IMR-90 (cell line): ENCODE results near the gene PPP3CB. TPM values are rescaled to one million over a fixed set of nuclear protein-coding genes. Genes with fewer than 3 reads are reported as not detected.

Source experiments
- ATAC-seq: fragments of 200-7000 bp; cut with Tn5 transposase; 2 replicates; pipeline ENCODE4 v1.9.1; 2020; ENCODE audit warnings: low read depth, mild to moderate bottlenecking, moderate library complexity
- BruUV-seq: library from RNA; stranded (reverse); fragments of 400-500 nt; replicated peaks from 2 replicates; lab custom pipeline; 2021; lab: Mats Ljungman, UMichigan
- CTCF ChIA-PET: fragments of 300-600 bp; formaldehyde crosslinking; extraction: SDS; loops from one replicate; lab custom pipeline; 2021; ENCODE audit warnings: antibody characterized with exemption; lab: Yijun Ruan, JAX
- POLR2A ChIA-PET: fragments of 300-600 bp; sonication (Branson Sonifier 250); formaldehyde crosslinking; loops from one replicate; lab custom pipeline; 2022; ENCODE audit warnings: antibody characterized with exemption; ENCODE audit not compliant: unreplicated experiment; lab: Charles Lee
- DNase-seq: peaks from one replicate; pipeline ENCODE4 v3.0.0; 2013
- H2AFZ ChIP-seq: replicated peaks from 2 replicates; pipeline ENCODE3; 2013; ENCODE audit warnings: low read length, mild to moderate bottlenecking; ENCODE audit not compliant: poor library complexity
- H2AK5ac ChIP-seq: 2 replicates; pipeline ENCODE4 v1.6.1; 2013; ENCODE audit warnings: low read depth, low read length, inconsistent platforms
- H2AK9ac ChIP-seq: replicated peaks from 2 replicates; pipeline ENCODE3; 2013; ENCODE audit warnings: mild to moderate bottlenecking, low read depth, low read length, moderate library complexity; ENCODE audit not compliant: poor library complexity
- H2BK120ac ChIP-seq: 2 replicates; pipeline ENCODE4 v1.6.1; 2013; ENCODE audit warnings: low read depth, low read length, inconsistent platforms
- H2BK15ac ChIP-seq: 3 replicates; pipeline ENCODE4 v1.6.1; 2013; ENCODE audit warnings: low read depth, low read length, inconsistent platforms
- H2BK20ac ChIP-seq: 2 replicates; pipeline ENCODE4 v1.6.1; 2013; ENCODE audit warnings: low read depth, mild to moderate bottlenecking, inconsistent platforms, low read length, moderate library complexity
- H2BK5ac ChIP-seq: 2 replicates; pipeline ENCODE4 v1.6.1; 2013; ENCODE audit warnings: mild to moderate bottlenecking, low read depth, low read length, inconsistent platforms; ENCODE audit not compliant: poor library complexity, severe bottlenecking
- H3K14ac ChIP-seq: replicated peaks from 2 replicates; pipeline ENCODE4 v1.6.1; 2013; ENCODE audit warnings: low read depth, low read length, inconsistent platforms
- H3K18ac ChIP-seq: 2 replicates; pipeline ENCODE4 v1.6.1; 2013; ENCODE audit warnings: low read depth, low read length, control low read depth
- H3K23ac ChIP-seq: 2 replicates; pipeline ENCODE4 v1.6.1; 2013; ENCODE audit warnings: low read depth, low read length, inconsistent platforms
- H3K27ac ChIP-seq: 2 replicates; pipeline ENCODE4 v1.5.1; 2013; ENCODE audit warnings: mild to moderate bottlenecking, control low read depth, low read length; ENCODE audit not compliant: insufficient read depth
- H3K27me3 ChIP-seq: 2 replicates; pipeline ENCODE4 v1.6.1; 2013; ENCODE audit warnings: low read length; ENCODE audit not compliant: control insufficient read depth, insufficient read depth
- H3K36me3 ChIP-seq: 2 replicates; pipeline ENCODE4 v1.6.1; 2013; ENCODE audit warnings: low read length, mixed read lengths; ENCODE audit not compliant: control insufficient read depth, insufficient read depth
- H3K4ac ChIP-seq: 2 replicates; pipeline ENCODE4 v1.6.1; 2013; ENCODE audit warnings: low read depth, low read length, inconsistent platforms
- H3K4me1 ChIP-seq: 2 replicates; pipeline ENCODE4 v1.6.1; 2013; ENCODE audit warnings: low read length, mixed read lengths; ENCODE audit not compliant: control insufficient read depth, insufficient read depth
- H3K4me2 ChIP-seq: 2 replicates; pipeline ENCODE4 v1.6.1; 2013; ENCODE audit warnings: low read depth, mild to moderate bottlenecking, control low read depth, low read length, moderate library complexity
- H3K4me3 ChIP-seq: 2 replicates; pipeline ENCODE4 v1.5.1; 2013; ENCODE audit warnings: low read depth, mild to moderate bottlenecking, control low read depth, low read length, moderate library complexity; ENCODE audit not compliant: insufficient read depth
- H3K56ac ChIP-seq: 2 replicates; pipeline ENCODE4 v1.6.1; 2013; ENCODE audit warnings: low read length, inconsistent platforms; ENCODE audit not compliant: insufficient read depth; ENCODE audit errors: extremely low read depth
- H3K79me1 ChIP-seq, 2 experiments: 2 replicates each; pipeline ENCODE4 v1.6.1; 2013; ENCODE audit warnings: low read length in 2 of 2, inconsistent platforms in 1 of 2, low read depth in 1 of 2
- H3K9ac ChIP-seq: 2 replicates; pipeline ENCODE4 v1.6.1; 2013; ENCODE audit warnings: low read depth, low read length, control low read depth
- H3K9me1 ChIP-seq: 2 replicates; pipeline ENCODE4 v1.6.1; 2013; ENCODE audit warnings: low read length, inconsistent platforms; ENCODE audit not compliant: insufficient read depth
- H3K9me3 ChIP-seq: 2 replicates; pipeline ENCODE4 v1.6.1; 2013; ENCODE audit warnings: low read length; ENCODE audit not compliant: control insufficient read depth, insufficient read depth
- H4K20me1 ChIP-seq: 2 replicates; pipeline ENCODE4 v1.6.1; 2013; ENCODE audit warnings: low read length, inconsistent platforms; ENCODE audit not compliant: insufficient read depth
- H4K5ac ChIP-seq: 2 replicates; pipeline ENCODE4 v1.6.1; 2013; ENCODE audit warnings: mild to moderate bottlenecking, low read depth, low read length, control low read depth
- H4K8ac ChIP-seq, 2 experiments: 2 replicates each; pipeline ENCODE4 v1.6.1; 2013; ENCODE audit warnings: low read depth in 2 of 2, low read length in 2 of 2, control low read depth in 1 of 2, inconsistent platforms in 1 of 2
- H4K91ac ChIP-seq: 2 replicates; pipeline ENCODE4 v1.6.1; 2013; ENCODE audit warnings: low read depth, low read length, inconsistent platforms; ENCODE audit not compliant: insufficient read depth
- BHLHE40 ChIP-seq: fragments of 150-350 bp; IDR thresholded peaks from 2 replicates; pipeline ENCODE4 v1.6.1; 2016; ENCODE audit warnings: mild to moderate bottlenecking, low read depth, low read length
- CEBPB ChIP-seq: IDR thresholded peaks from 2 replicates; pipeline ENCODE4 v1.6.1; 2012; ENCODE audit warnings: low read depth, low read length, improper control_type of control experiment
- CHD1 ChIP-seq: IDR thresholded peaks from 2 replicates; pipeline ENCODE4 v1.6.1; 2012; ENCODE audit warnings: low read depth, low read length, improper control_type of control experiment
- FOS ChIP-seq: fragments of 150-350 bp; IDR thresholded peaks from 2 replicates; pipeline ENCODE4 v1.6.1; 2016; ENCODE audit warnings: low read depth, low read length
- MAFK ChIP-seq: IDR thresholded peaks from 2 replicates; pipeline ENCODE4 v1.6.1; 2012; ENCODE audit warnings: low read depth, low read length, improper control_type of control experiment
- MAZ ChIP-seq: IDR thresholded peaks from 2 replicates; pipeline ENCODE4 v1.6.1; 2012; ENCODE audit warnings: low read depth, mild to moderate bottlenecking, low read length, improper control_type of control experiment, moderate library complexity, borderline replicate concordance
- MXI1 ChIP-seq: IDR thresholded peaks from 2 replicates; pipeline ENCODE4 v1.6.1; 2012; ENCODE audit warnings: low read depth, mild to moderate bottlenecking, low read length, moderate library complexity, borderline replicate concordance
- NFE2L2 ChIP-seq: fragments of 150-350 bp; IDR thresholded peaks from 2 replicates; pipeline ENCODE4 v1.6.1; 2016; ENCODE audit warnings: low read depth, mild to moderate bottlenecking, low read length
- POLR2A ChIP-seq: IDR thresholded peaks from 2 replicates; pipeline ENCODE4 v1.6.1; 2012; ENCODE audit warnings: mild to moderate bottlenecking, low read depth, low read length
- RCOR1 ChIP-seq: IDR thresholded peaks from 2 replicates; pipeline ENCODE4 v1.6.1; 2012; ENCODE audit warnings: mild to moderate bottlenecking, low read length, improper control_type of control experiment; ENCODE audit not compliant: insufficient replicate concordance
- RFX5 ChIP-seq: IDR thresholded peaks from 2 replicates; pipeline ENCODE4 v1.8.0; 2012; ENCODE audit warnings: low read depth, mild to moderate bottlenecking, low read length, moderate library complexity
- SMC3 ChIP-seq: fragments of 150-350 bp; IDR thresholded peaks from 2 replicates; pipeline ENCODE4 v1.6.1; 2016; ENCODE audit warnings: low read depth, mild to moderate bottlenecking, antibody characterized with exemption, low read length, moderate library complexity
- WGBS, 2 experiments: methylation state at CpG; one replicate each; pipeline versions ENCODE4 v1.1.5 to v1.1.7; 2013; ENCODE audit warnings: missing lambda C conversion rate in 2 of 2; ENCODE audit not compliant: insufficient read length in 1 of 2; ENCODE audit errors: extremely low coverage in 2 of 2; 5-methylcytosine and 5-hydroxymethylcytosine counted together
- dilution Hi-C: fragments of 300-500 bp; cut with HindIII; formaldehyde crosslinking; loops from one replicate; pipeline ENCODE4 v1.14.3; 2018; ENCODE audit warnings: low sequenced_read_pairs; ENCODE audit not compliant: unreplicated experiment
- in situ Hi-C: fragments of 300-500 bp; cut with MboI; formaldehyde crosslinking; loops from 3 replicates; pipeline ENCODE4 v1.14.3; 2019; ENCODE audit warnings: low sequenced_read_pairs, inconsistent platforms, mixed read lengths
- intact Hi-C: fragments of 100-400 bp; cut with micrococcal nuclease; formaldehyde crosslinking; loops from 2 replicates; pipeline ENCODE4 v1.10.0; 2022
- polyA plus RNA-seq, 3 experiments: library from polyadenylated mRNA; depleted of rRNA; stranded (reverse); fragments of >200 nt; gene quantifications; 2 replicates each; pipeline ENCODE4 v1.2.3, GENCODE V29; 2012; ENCODE audit warnings: low replicate concordance in 1 of 3
- total RNA-seq: library from RNA; depleted of rRNA; stranded (reverse); fragments of >200 nt; gene quantifications from 2 replicates; pipeline ENCODE4 v1.2.3, GENCODE V29; 2012
- TF ChIP-seq, protein P1 (sequence below): conservative IDR thresholded peaks from 2 replicates; pipeline ENCODE4 v1.5.1; 2012; ENCODE audit warnings: mild to moderate bottlenecking, low read depth, low read length, improper control_type of control experiment
- TF ChIP-seq, protein P2 (sequence below): fragments of 150-350 bp; IDR thresholded peaks from 2 replicates; pipeline ENCODE4 v1.6.1; 2016; ENCODE audit warnings: low read depth, mild to moderate bottlenecking, low read length, moderate library complexity, borderline replicate concordance
- TF ChIP-seq, protein P3 (sequence below): fragments of 150-350 bp; IDR thresholded peaks from 2 replicates; pipeline ENCODE4 v1.6.1; 2017; ENCODE audit warnings: mild to moderate bottlenecking, antibody characterized with exemption, low read length, low read depth

PPP3CB gene
- total and polyA plus RNA-seq, 2 of the 4 experiments (the other 2 are of a cell fraction): 22.9 to 36.4 TPM

DNA sequence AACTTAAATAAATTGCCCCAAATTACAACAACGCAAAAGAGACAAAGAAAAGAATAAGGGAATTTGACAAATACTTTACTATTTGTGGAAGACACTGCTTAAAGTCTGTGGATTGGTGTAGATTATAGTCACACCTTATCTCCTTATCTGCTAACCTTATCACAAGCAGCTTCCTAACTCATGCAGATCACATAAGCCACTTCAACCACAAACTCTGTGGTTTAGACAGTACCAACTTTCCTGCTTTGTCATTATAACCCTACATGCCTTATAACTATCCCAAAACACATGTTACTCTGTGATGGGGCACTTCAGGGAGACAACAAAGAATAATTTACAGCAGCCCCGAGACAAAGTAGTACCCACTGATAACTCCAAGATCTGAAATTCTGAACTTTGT lies 41.5 kb upstream of the PPP3CB start:
- no peak for ATAC-seq
- Histone ChIP-seq H3K9ac (no peak overlapping the region), H4K8ac (no peak overlapping the region), H3K4me3 (no peak overlapping the region), H3K4me1 (no peaks in the 10 kb centered on the region), H4K91ac (no peak overlapping the region), H2BK5ac (no peak overlapping the region), H3K4me2 (no peak overlapping the region), H3K56ac (no peak overlapping the region), H2AK5ac (no peak overlapping the region), H3K9me3 (no peaks in the 10 kb centered on the region), H4K5ac (no peak overlapping the region), H3K14ac (no peak overlapping the region), H3K4ac (no peak overlapping the region), H3K27ac (no peak overlapping the region), H3K18ac (no peak overlapping the region), H2BK15ac (no peak overlapping the region), H2AK9ac (no peak overlapping the region), H3K23ac (no peak overlapping the region), H4K20me1 (no peaks in the 10 kb centered on the region), H3K36me3 (peaks cover 1% of the 10 kb centered on the region; the same call in 1 of the 2 replicates), H2BK120ac (no peak overlapping the region), H3K9me1 (no peaks in the 10 kb centered on the region; the same call in 1 of the 2 replicates), H3K27me3 (no peaks in the 10 kb centered on the region), H2BK20ac (no peak overlapping the region), H3K79me1 (no peaks in the 10 kb centered on the region), H2AFZ (no peak overlapping the region)
- WGBS, 2 experiments: 100% methylated on average over 1 of the region's 2 CpGs; no CpG with 5 or more reads in 1 of the 2 experiments
- ChIA-PET POLR2A (no interaction called here), CTCF (no interaction called here)
- no TSS peak for BruUV-seq
- no peak for DNase-seq
- in situ Hi-C loops: no loop called here
- intact Hi-C loops: no loop called here
- TF ChIP-seq BHLHE40 (no peak), RCOR1 (no peak), MAFK (no peak), CEBPB (no peak), MAZ (no peak), MXI1 (no peak), FOS (no peak), RFX5 (no peak), SMC3 (no peak), CHD1 (no peak), POLR2A (no peak), NFE2L2 (no peak)
- TF ChIP-seq, protein P1, sequence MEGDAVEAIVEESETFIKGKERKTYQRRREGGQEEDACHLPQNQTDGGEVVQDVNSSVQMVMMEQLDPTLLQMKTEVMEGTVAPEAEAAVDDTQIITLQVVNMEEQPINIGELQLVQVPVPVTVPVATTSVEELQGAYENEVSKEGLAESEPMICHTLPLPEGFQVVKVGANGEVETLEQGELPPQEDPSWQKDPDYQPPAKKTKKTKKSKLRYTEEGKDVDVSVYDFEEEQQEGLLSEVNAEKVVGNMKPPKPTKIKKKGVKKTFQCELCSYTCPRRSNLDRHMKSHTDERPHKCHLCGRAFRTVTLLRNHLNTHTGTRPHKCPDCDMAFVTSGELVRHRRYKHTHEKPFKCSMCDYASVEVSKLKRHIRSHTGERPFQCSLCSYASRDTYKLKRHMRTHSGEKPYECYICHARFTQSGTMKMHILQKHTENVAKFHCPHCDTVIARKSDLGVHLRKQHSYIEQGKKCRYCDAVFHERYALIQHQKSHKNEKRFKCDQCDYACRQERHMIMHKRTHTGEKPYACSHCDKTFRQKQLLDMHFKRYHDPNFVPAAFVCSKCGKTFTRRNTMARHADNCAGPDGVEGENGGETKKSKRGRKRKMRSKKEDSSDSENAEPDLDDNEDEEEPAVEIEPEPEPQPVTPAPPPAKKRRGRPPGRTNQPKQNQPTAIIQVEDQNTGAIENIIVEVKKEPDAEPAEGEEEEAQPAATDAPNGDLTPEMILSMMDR: no peak
- TF ChIP-seq, protein P2, sequence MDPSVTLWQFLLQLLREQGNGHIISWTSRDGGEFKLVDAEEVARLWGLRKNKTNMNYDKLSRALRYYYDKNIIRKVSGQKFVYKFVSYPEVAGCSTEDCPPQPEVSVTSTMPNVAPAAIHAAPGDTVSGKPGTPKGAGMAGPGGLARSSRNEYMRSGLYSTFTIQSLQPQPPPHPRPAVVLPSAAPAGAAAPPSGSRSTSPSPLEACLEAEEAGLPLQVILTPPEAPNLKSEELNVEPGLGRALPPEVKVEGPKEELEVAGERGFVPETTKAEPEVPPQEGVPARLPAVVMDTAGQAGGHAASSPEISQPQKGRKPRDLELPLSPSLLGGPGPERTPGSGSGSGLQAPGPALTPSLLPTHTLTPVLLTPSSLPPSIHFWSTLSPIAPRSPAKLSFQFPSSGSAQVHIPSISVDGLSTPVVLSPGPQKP: no peak
- TF ChIP-seq, protein P3, sequence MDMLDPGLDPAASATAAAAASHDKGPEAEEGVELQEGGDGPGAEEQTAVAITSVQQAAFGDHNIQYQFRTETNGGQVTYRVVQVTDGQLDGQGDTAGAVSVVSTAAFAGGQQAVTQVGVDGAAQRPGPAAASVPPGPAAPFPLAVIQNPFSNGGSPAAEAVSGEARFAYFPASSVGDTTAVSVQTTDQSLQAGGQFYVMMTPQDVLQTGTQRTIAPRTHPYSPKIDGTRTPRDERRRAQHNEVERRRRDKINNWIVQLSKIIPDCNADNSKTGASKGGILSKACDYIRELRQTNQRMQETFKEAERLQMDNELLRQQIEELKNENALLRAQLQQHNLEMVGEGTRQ: no peak
- dilution Hi-C loops: no loop called here
